ENCODE results near the gene EGFR.
A peak's percentile ranks its signal among the peaks of the same experiment; 100 is the strongest.

Gene EGFR

DNA sequence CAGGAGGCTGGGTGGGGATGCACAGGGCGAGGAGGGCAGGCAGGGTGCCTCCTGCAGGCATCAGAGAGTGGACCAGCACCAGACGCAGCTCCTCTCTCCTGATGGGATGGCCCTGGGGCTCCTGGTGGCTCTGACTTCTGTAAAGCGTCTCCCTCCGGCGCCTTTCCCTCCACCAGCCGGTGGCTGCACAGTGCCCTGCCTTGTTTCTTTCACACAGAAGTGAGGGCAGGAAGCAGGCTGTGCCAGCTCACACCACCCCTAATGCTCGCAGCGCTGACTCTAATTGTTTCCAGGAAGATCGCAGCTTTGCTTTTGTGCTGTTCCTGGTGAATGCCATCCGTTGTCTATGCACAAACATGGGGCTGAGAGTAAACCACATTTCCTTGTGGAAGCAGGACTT, 194.0 kb downstream of the EGFR start:
- DNase-seq (ENCODE audit: low spot score) = no peak

DNA sequence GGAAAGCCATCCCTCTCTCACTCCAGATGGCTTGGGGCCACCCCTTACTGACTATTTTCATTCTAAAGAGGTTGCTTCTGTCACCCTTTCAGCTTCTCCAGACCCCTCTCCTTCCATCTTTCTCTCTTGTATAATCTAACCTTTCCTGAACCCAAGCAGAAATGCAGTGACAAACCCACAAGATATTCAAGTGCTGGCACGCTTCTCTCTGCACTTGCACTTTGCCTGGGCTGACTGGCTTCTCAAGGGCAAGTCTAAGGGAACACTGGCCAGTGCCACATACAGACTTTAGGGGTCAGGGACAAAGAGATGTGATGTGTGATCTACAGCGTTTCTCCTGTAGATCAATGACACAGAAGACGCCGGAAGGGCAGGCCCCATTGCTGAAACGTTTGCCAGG, 195.9 kb downstream of the EGFR start:
- peak; percentile 47 for DNase-seq (ENCODE audit: low spot score)

DNA sequence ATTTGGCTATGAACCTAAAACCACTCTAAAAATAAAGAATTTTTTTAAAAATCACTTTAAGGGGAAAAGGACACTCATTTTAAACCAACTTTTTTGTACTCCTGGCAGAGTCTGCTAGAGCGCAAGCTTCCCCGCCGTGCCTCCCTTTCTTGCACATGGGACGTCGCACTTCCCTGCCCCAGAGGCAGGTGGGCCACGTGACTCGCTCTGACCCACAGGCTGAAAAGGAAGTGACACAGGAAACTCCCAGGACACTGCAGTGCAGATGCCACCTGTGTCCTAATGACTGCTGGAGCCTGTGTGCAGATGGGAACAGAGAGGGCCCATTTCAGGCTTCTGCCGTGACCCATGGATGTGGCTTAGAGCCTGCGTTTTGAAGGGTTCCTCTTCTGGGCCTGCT, 204.2 kb downstream of the EGFR start:
- no peak for DNase-seq (ENCODE audit: low spot score)

DNA sequence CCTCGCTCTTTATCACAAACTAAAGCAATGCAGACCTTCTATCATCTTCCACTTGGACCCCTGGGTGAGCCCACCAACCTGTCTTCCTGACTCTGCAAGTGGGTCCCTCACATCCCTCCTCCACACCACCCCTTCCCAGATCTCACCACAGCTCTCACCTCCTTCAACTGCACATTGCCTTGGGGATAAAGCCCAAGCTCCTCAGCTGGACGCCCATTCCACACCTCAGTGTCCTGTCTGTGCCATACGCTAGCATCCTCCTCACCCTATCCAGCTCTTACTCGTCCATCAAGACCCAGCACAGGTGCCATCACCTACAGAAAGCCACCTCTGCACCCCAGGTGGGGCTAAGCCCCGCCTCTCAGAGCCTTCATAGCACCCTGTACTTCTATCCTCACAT, 205.3 kb downstream of the EGFR start:
- no peak for DNase-seq (ENCODE audit: low spot score)

DNA sequence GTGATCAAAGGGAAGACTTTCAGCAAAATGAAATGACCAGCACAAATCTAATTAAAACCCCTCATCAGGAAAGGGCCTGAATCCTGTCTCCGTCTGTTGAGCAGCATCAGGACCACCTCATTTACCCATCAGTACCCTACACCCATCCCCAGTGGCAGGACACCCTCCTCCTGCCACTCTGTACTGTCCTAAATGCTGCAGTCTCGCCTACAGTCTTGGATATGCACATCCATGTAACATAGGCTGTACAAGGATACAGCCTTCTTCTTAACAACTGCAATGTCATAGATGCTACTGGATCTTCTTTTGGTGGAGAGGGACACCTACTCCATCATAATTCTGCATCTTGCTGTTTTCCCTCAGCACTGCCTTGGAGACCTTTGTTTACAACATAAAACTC, 206.0 kb downstream of the EGFR start:
- no peak for DNase-seq (ENCODE audit: low spot score)

DNA sequence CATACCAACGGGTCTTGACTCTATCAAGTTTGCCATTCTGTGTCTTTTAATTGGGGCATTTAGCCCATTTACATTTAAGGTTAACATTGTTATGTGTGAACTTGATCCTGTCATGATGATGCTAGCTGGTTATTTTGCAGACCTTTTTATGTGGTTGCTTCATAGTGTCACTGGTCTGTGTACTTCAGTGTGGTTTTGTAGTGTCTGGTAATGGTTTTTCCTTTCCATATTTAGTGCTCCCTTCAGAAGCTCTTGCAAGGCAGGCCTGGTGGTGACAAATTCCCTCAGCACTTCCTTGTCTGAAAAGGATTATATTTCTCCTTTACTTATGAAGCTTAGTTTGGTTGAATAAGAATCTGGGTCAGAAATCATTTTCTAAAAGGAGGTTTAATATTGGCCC, 211.2 kb downstream of the EGFR start:
- DNase-seq (ENCODE audit: low spot score) = no peak

DNA sequence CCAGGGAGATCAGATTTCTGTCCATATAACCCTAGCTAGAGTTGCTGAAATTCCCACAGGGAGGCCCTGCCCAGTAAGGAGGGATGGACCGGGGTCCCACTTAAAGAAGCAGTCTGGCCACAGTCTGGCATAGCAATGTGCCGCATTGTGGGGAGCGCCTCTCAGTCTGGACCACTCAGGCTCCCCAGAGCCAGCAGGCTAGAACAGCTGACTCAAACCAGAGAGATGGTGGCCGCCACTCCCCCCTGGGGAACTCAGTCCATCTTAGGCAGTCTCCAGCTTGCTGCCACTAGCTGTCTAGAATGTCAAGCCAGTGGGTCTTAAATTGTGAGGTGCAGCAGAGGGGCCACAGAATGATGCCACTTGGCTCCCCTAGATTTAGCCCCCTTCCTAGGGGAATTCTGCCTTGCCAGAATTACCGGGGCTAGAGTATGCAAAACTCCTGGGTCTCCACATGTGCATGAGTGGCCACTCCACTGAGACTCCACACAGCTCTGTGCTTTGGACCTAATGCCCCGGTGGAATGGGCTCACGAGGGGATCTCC, 213.0 kb downstream of the EGFR start:
- no peak for DNase-seq (ENCODE audit: low spot score)

DNA sequence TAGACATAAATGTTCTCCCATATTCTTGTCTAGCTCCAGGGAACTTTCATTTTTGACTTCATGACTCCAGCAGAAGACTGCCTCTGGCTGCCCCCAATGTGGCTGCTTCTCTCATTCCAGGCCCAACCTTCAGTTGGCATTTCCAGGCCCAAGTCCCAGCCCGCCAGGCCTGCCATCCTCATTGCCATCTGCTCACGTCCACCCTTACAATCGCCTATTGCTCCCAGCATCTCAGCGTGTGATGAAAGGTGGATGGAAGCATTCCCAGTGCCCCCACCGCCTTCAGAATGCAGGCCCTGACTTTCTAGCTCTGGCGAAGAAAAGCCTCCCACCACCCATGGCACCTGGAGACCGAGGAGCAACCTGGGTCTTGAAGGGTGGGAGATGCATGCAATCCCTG, 214.2 kb downstream of the EGFR start:
- DNase-seq (ENCODE audit: low spot score) = no peak

DNA sequence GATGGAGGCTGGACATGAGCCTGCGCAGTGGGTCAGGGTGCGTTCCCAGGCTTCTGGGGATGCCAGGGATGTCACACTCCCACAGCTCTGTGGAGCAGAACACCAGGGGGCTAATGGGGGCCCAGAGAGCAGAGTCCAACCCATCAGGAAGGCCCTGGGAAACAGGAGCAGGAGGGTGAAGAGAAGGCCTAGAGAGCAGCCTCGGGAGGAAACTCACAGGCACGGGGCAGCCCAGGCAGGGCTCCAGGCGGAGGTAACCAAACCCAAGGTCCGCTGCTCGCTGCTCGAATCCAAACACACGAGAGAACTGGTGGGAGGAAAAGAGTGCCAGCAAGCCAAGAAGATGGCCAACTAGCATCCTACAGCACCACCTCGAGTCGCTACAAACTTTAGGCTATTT, 215.6 kb downstream of the EGFR start:
- no peak for DNase-seq (ENCODE audit: low spot score)

DNA sequence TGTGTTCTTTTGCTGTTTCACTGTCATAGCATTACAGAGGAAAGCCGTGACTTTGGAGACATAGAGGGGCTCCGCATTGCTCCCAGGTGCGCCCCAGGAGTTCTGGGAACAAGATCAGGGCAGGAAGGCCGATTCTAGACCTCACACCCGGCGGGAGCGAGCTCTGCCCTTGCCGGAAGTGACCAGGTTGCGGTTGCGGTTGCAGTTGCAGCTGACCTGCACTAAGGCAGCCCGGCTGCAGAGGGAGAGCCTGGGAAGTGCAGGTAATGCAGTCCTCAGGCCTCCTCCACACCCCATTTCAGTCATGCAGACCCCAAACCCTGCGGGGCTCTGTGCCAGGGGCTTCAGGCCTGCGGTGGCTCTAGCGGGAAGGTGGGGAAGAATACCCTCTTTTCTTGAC, 216.3 kb downstream of the EGFR start:
- DNase-seq (ENCODE audit: low spot score) = no peak

DNA sequence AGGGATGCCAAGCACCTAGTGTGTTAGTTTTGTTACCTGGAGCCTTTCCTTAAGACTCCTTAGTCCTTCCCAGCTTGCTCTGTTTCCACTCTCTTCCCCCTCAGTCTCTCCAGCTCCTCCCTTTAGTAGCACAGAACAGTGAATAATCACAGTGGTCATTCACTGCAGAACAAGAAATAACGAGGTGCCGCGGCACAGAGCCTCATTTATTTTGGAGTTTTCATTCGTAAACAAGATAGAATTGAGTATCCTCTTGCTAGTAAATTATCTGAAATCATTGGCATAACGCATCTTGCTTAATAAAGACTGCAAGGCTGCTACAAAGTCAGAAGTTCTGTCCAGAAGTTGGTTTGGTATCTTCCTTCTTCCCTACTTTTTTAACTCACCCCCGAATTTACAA, 217.0 kb downstream of the EGFR start:
- DNase-seq (ENCODE audit: low spot score) = no peak

DNA sequence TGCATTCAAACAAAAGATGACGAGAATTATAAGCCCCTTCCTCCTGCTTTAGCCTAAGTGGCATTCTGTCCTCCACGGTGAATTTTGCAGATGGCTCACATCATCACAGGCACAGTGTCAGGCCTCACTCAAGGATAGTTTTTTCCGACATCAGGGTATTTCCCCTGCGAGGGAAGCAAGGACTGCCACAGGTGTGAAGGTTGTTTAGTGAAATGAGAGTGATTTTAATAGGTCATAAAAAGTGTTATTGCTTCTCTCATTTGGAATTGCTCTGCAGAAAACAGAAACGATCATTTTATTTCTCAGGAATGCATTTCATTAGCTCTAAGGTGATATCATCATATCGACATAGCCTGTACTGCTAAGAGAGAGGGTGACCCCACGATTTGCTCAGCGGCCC, 217.7 kb downstream of the EGFR start:
- DNase-seq (ENCODE audit: low spot score) = no peak

DNA sequence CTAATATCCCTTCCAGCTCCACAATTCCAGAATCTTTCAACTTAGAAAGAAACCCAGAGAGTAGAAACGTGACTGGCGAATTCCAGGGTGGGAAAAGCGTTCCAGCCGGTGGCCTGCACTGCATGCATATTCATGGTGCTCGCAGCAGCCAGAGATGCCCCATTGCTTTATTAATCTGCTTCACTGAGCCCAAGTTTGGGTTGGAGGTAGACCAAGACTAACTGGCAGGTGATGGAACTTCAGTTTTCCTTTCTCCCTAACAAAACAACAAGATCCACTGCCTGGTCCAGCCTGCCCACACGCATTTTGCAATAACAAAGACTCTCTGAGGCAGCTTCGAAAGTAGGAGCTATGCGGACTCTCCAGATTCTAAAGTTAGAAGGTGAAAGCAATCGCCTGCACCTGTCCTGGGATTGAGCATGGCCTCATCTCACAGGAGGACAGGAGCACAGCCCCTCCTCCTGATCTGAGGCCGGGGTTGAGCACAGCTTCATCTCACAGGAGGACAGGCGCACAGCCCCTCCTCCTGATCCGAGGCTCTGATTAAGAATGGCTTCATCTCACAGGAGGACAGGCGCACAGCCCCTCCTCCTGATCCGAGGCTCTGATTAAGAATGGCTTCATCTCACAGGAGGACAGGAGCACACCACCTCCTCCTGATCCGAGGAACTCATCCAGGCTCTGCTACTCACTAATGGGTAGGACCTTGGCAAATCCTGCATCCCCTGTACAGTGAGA, 218.5 kb downstream of the EGFR start:
- DNase-seq (ENCODE audit: low spot score) = no peak

DNA sequence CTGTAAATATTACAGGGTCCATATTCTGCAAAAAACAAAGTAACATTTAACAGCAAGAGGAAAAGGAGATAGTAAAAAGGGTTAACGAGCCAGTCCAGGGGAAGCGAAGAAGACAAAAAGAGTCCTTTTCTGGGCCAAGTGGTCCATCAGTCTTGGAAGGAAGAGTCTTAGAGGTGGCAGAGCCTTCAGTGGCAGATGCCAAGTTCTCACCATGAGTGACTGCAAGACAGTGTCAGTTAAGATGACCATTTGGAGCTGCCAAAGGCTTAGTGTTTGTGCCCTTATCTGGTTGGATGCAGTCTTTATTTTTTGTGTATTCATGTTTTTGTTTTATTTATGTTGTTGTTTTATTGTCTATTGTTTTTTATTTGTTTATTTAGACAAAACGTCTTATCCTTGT, 220.6 kb downstream of the EGFR start:
- no peak for DNase-seq (ENCODE audit: low spot score)

DNA sequence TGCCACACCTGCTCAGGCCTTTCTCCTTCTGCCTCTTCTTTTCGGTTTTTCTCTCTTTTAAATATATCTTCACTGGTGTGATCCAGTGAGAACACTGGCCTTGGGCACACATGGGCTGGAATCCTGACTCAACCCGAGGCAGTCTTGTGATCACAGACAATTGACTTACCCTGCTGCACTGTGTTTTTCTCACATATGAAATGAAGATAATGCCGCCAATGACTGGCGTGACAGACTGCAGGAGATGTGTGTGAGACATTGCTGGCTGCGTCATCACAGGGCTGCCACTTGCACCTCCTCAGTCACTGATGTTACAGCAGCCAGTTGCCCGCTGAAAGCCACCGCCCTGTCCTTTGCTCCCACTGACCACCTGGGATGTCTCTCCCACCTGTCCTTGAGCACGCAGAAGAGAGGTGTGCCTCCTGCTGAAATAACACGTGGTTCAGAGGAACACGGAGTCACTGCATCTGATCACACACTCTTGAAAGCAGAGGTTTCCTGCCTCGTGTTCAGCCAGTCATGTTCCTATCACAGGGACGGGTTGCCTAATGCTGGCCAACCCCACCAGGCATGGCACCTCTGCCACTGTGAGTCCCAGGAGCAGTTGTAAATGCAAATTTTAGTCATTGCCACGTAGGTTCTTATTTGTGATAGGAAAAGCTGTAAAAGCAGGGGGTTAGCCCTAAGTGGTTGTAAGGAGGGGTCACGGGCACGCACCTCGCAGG, 221.8 kb downstream of the EGFR start:
- DNase-seq (ENCODE audit: low spot score) = no peak

DNA sequence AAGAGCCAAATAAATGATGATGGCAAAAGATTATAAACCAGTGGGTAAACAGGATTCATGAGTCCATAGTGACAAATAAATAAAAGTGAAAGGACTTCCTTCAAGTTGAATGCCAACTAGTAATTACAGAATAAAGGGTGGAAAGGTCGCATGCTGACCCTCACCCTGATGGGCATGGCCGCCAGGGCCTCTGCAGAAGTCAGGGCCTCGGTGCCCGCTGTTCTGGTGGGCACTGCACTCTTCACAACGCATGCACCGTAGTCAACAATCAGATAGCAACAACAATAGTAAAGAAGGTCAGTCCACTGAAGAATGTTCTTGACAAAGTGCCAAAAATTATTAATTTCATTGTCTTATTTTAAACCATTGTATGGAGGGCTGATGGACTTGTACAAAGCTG, 223.1 kb downstream of the EGFR start:
- DNase-seq (ENCODE audit: low spot score) = no peak

DNA sequence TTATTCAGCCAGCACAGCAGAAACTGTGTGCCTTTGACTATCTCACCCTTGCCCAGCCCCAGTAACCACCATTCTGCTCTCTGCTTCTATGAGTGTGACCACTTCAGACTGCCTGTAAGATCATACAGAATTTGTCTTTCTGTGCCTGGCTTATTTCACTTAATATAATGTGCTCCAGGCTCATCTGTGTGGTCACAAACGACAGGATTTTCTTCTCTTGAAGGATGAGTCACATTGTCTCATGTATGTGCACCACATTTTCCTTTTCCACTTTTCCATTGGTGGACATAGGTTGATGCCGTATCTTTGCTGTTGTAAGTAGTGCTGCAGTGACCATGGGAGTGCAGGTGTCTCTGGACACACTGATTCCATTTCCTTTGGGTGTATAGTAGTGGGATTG, 223.8 kb downstream of the EGFR start:
- DNase-seq (ENCODE audit: low spot score) = no peak

DNA sequence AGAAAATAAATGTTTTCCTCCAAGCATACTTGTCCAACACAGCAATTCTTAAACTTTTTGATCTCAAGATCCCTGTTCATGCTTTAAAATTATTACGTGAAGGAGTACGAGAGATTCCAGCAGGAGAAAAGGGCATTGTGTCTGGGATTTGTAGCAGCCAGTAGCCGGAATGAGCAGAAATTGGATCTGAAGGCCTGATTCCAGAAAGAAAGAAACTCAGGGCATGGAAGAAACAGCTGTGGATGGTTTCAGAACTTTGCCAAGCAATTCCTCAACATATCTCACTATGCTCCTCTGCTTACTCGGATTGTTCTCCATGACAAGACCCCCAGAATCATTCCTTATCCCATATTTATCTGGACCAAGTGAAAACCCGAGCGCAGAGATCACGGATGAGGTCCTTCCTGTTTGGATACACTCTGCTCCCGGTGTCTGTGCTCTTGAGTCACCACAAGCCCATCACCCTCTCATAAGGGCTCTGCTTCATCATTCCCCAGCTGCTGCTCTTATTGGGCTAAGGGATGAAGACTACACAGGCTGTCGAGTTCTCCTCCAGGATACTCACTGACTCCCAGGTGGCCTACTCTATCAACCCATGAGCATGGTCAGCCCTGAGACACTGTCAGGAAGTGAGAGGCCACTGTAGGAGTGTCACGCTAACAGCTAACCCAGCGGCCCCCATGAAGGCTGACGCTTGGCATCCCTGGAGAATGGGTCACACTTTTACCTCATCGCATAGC, 225.4 kb downstream of the EGFR start:
- no peak for DNase-seq (ENCODE audit: low spot score)

DNA sequence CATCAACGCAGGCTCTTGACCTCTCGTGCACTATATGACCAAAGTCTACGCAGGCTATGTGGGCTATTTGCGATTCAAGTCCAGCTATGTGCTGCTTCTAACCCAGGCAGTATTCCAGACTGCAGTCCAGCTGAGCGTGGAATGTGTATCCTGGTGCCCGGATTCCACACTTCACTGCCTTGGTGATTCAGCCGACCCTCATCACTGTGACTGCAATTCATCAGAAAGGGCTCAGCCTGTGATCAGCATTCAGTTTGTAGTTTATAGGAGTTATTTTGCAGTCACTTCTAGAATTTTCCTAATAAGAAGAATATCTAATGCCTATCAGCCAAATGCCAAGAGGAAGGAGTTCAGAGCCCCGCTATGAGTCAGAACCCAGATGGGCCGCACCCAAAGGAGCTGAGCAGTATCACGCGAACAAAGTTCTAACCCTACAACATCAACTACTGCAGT, 226.5 kb downstream of the EGFR start:
- DNase-seq (ENCODE audit: low spot score) = peak; percentile 89

DNA sequence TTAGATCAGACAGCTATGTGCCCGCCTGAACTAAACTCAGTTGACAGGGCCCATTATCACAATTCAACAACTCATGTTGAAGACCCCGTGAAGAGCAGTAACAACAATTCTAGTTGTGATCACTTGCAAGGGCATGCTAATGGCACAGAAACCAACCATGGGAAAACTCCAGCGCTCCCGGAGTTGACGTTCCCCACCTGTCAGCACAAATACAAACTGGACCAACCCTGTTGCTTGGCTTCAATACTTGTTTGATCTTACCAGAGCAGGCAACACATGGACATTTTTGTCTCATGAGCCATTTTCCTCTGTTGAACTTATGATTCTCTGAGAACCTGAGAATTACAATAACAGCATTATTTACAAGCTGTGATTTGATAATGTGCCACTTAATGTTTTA, 227.4 kb downstream of the EGFR start:
- DNase-seq (ENCODE audit: low spot score) = no peak

DNA sequence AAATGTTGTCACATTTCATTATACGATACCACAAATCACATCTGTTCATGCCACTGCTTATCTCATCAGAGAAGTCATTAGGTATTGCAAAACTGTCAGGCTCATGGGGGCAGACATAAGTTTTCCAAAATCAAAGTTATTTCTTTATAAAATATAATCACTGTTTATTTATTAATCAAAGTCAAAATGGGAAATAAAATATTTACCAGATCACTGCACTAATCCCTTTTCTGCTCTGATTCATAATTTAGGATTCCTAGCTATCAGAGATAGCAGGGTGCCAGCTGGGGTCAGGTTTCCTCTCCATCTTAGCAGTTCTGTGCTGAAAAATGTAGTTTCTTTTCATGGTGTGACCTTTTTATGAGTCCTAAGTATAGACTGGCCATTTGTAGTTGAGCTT, 228.6 kb downstream of the EGFR start:
- no peak for DNase-seq (ENCODE audit: low spot score)

DNA sequence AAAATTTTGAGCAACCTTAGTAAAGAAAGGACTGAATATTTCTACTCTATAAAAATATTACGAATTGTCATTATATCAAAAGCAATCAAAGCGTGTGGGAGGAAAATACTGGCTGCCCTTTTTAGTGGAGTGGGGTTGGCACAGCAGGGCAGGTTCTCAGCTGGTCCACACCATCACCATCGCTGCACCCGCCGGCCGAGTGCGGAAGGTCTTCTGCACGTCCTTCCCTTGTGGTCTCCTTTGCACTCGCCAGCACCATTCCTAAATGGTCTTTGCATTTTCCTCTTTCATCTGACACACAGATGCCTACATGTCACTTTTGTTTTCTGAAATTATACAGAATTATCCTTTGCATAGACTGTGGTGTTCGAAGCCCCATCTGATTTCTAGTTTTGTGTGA, 229.7 kb downstream of the EGFR start:
- no peak for DNase-seq (ENCODE audit: low spot score)

DNA sequence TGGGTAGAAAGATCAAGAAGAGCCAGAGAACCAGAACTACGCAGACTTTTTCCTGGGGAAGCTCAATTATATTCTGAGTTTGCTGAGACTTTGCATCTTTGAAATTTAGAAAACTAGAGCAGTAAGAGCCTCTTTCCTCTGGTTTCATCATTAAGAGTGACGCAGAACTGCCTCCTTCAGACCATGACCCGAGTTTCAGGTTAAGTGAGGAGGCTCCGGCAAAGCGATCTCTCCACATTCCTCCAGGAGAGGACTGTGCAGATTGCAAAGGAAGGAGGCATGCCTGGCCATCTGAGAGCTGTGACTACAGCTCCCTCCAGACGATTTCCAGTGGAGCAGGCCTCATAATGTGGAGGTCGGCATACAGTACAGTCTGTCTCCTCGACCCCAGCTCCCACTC, 230.5 kb downstream of the EGFR start:
- no peak for DNase-seq (ENCODE audit: low spot score)
